ENCODE measurements around the gene FIZ1. TPM values are rescaled to one million over a fixed set of nuclear protein-coding genes. Genes with fewer than 3 reads are reported as not detected.

FIZ1 gene
- total and polyA plus RNA-seq, 4 donors, result 2.8 to 13.2 (median 12.7) TPM

DNA sequence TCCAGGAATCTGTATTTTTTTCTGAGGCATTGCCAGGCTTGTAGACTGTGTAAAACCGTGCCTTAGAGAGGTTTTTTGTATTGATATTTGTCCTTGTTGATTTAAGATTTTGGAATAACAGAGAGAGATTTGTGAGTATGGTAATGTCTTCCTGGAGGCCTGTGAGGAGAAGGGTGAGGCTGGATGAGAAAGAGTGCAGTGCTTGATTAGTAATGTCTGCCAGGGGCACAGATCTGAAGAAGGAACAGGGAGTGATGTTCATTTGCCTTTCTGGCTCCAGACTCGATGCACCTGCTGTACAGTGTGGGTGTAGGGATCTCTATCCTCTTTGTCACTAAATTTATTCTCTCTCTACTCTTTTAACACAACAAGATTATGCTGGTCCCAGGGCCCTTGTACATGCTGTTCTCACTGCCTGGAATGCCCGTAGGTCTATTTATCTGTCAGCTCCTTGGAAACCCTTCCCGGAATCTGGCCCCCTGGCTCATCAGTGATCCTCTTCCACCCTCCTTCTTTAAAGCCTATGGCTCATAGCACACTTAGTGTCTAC is 4.2 kb downstream of the FIZ1 start:
- Histone ChIP-seq H3K36me3 (ENCODE audit: control insufficient read depth in 1 of 2, insufficient read depth in 2 of 2, low read length in 1 of 2) (peaks cover 0 to 3% of the 10 kb centered on the region in 2 donors), H3K4me3 (ENCODE audit: low read length in 2 of 2) (no peak overlapping the region), H3K27me3 (ENCODE audit: control insufficient read depth in 1 of 2, insufficient read depth in 2 of 2, low read length in 1 of 2) (no peaks in the 10 kb centered on the region), H3K27ac (ENCODE audit: low read depth in 1 of 2, low read length in 2 of 2) (no peak overlapping the region), H3K4me1 (ENCODE audit: control insufficient read depth in 1 of 2, insufficient read depth in 2 of 2, low read length in 2 of 2) (no peaks in the 10 kb centered on the region), H3K9me3 (ENCODE audit: control insufficient read depth, low read length) (no peaks in the 10 kb centered on the region)
- ATAC-seq (ENCODE audit: low FRiP score) (no peak), DNase-seq (no peak)
- intact Hi-C loops (cut with DNase I), result no loop called here
- 89% methylated on average over 4 of the region's 4 CpGs for WGBS, 2 donors

DNA sequence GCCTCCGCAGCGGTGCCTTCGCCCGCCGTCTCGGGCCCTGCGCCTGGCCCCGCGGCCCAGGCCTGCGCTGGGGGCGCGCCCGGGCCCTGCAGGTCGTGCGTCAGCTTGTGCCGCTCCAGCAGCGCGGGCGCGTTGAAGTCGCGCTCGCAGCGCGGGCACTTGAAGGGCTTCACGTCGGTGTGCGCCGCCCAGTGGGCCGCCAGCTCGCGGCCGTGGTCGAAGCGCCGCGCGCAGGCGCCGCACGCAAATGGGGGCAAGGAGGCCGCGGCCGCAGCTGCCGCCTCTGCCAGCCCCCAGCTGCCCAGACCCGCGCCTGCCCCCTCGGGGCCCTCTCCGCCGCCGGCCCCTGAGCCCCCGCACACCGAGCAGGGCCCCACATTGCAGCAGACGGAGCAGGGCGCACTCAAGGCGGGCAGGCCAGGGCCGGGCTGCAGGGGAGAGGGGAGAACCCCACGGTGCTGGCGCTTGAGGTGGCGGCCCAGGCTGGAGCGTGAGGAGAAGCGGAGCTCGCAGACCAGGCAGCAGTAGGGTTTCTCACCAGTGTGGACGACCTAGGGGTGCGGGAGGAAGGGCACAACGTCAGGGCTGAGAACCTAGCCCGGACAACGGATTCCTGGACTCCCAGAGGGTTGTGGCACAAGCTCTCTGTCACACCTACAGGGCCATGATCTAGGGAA is 6.1 kb downstream of the FIZ1 start:
- intact Hi-C loops (cut with DNase I), result no loop called here
- 77 to 78% methylated on average over 66 to 68 of the region's 68 CpGs for WGBS, 2 donors
- Histone ChIP-seq H3K4me1 (ENCODE audit: control insufficient read depth in 1 of 2, insufficient read depth in 2 of 2, low read length in 2 of 2) (no peaks in the 10 kb centered on the region), H3K27ac (ENCODE audit: low read depth in 1 of 2, low read length in 2 of 2) (no peak overlapping the region), H3K27me3 (ENCODE audit: control insufficient read depth in 1 of 2, insufficient read depth in 2 of 2, low read length in 1 of 2) (no peaks in the 10 kb centered on the region), H3K9me3 (ENCODE audit: control insufficient read depth, low read length) (no peaks in the 10 kb centered on the region), H3K36me3 (ENCODE audit: control insufficient read depth in 1 of 2, insufficient read depth in 2 of 2, low read length in 1 of 2) (peaks cover 0 to 3% of the 10 kb centered on the region in 2 donors), H3K4me3 (ENCODE audit: low read length in 2 of 2) (no peak overlapping the region)
- DNase-seq (no peak), ATAC-seq (ENCODE audit: low FRiP score) (no peak)

GRCh38 chr19:55592391-55593090 is 6.8 kb downstream of the FIZ1 start:
- intact Hi-C loops (cut with DNase I), result no loop called here
- H3K27ac ChIP-seq (ENCODE audit: low read depth in 1 of 2, low read length in 2 of 2), result no peak overlapping the region
- 83 to 85% methylated on average over 56 to 73 of the region's 73 CpGs for WGBS, 2 donors
- H3K9me3 ChIP-seq (ENCODE audit: control insufficient read depth, low read length), result no peaks in the 10 kb centered on the region
- no peaks in the 10 kb centered on the region for H3K4me1 ChIP-seq (ENCODE audit: control insufficient read depth in 1 of 2, insufficient read depth in 2 of 2, low read length in 2 of 2)
- peaks cover 0 to 3% of the 10 kb centered on the region in 2 donors for H3K36me3 ChIP-seq (ENCODE audit: control insufficient read depth in 1 of 2, insufficient read depth in 2 of 2, low read length in 1 of 2)
- ATAC-seq (ENCODE audit: low FRiP score) (no peak), DNase-seq (no peak)
- H3K27me3 ChIP-seq (ENCODE audit: control insufficient read depth in 1 of 2, insufficient read depth in 2 of 2, low read length in 1 of 2), result no peaks in the 10 kb centered on the region
- no peak overlapping the region for H3K4me3 ChIP-seq (ENCODE audit: low read length in 2 of 2)

DNA sequence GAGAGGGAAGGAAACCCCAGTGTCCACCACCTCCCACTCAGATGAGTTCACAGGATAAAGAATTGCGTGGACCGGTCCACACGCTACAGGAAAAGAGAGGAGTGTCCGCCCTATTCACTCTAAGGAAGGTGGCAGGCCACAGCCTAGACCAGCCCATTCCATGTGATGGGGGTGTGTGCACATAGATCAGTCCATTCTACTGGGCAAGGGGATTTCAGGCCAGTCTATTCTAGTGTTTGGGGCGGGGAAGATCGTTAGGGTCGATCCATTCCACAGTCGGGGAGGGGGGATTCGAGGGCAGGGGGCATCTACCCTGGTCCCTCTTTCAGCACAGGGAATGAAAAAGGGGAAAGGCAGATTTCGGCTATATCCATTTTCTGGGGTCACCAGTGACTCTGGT is 7.8 kb downstream of the FIZ1 start:
- Histone ChIP-seq H3K27ac (ENCODE audit: low read depth in 1 of 2, low read length in 2 of 2) (no peak overlapping the region), H3K9me3 (ENCODE audit: control insufficient read depth, low read length) (no peaks in the 10 kb centered on the region), H3K27me3 (ENCODE audit: control insufficient read depth in 1 of 2, insufficient read depth in 2 of 2, low read length in 1 of 2) (no peaks in the 10 kb centered on the region), H3K4me1 (ENCODE audit: control insufficient read depth in 1 of 2, insufficient read depth in 2 of 2, low read length in 2 of 2) (no peaks in the 10 kb centered on the region), H3K4me3 (ENCODE audit: low read length in 2 of 2) (no peak overlapping the region), H3K36me3 (ENCODE audit: control insufficient read depth in 1 of 2, insufficient read depth in 2 of 2, low read length in 1 of 2) (peaks cover 0 to 3% of the 10 kb centered on the region in 2 donors)
- WGBS, 2 donors, result 82 to 86% methylated on average over 10 of the region's 10 CpGs
- DNase-seq (no peak), ATAC-seq (ENCODE audit: low FRiP score) (no peak)
- intact Hi-C loops (cut with DNase I), result no loop called here

DNA sequence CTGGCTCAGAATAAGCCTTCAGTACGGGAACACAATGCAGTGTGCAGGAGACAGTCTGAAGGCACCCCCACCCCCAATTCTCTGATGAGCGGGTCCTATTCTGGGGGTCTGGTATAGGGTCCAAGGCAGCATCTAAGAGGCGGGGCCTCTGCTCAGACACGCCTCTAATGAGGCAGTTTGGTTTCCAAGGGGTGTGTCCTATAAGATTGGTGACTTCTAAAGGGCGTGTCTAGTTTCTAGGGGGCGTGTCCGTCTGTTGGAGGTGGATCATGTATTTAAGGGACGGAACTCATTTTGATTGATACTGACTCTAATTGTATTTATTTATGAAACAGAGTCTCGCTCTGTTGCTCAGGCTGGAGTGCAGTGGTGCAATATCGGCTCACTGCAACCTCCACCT is 8.7 kb downstream of the FIZ1 start:
- 83 to 88% methylated on average over 10 of the region's 10 CpGs for WGBS, 2 donors
- no peaks in the 10 kb centered on the region for H3K4me1 ChIP-seq (ENCODE audit: control insufficient read depth in 1 of 2, insufficient read depth in 2 of 2, low read length in 2 of 2)
- DNase-seq (no peak), ATAC-seq (ENCODE audit: low FRiP score) (no peak)
- peaks cover 0 to 1% of the 10 kb centered on the region in 2 donors for H3K36me3 ChIP-seq (ENCODE audit: control insufficient read depth in 1 of 2, insufficient read depth in 2 of 2, low read length in 1 of 2)
- H3K27me3 ChIP-seq (ENCODE audit: control insufficient read depth in 1 of 2, insufficient read depth in 2 of 2, low read length in 1 of 2), result no peaks in the 10 kb centered on the region
- no peak overlapping the region for H3K4me3 ChIP-seq (ENCODE audit: low read length in 2 of 2)
- H3K27ac ChIP-seq (ENCODE audit: low read depth in 1 of 2, low read length in 2 of 2), result no peak overlapping the region
- no peaks in the 10 kb centered on the region for H3K9me3 ChIP-seq (ENCODE audit: control insufficient read depth, low read length)
- intact Hi-C loops (cut with DNase I), result no loop called here

DNA sequence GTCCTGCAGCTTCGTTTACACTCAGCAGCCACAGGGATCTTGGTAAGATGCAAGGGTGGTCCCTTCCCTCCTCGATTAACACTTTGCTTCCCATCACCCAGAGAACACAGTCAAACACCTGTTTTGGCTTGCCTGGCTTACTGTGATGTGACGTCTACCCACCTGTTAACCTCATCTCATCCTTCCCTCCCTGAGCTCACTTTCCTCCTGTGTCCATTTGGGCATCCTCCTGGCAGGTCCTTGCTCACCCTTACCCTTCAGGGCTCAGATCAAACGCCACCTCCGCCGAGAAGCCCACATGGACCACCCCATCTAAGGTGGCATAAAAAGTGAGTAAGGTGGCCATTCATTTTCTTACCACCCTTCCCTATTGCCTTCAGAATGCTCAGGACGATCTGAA is 9.2 kb downstream of the FIZ1 start:
- no peaks in the 10 kb centered on the region for H3K36me3 ChIP-seq (ENCODE audit: control insufficient read depth in 1 of 2, insufficient read depth in 2 of 2, low read length in 1 of 2)

DNA sequence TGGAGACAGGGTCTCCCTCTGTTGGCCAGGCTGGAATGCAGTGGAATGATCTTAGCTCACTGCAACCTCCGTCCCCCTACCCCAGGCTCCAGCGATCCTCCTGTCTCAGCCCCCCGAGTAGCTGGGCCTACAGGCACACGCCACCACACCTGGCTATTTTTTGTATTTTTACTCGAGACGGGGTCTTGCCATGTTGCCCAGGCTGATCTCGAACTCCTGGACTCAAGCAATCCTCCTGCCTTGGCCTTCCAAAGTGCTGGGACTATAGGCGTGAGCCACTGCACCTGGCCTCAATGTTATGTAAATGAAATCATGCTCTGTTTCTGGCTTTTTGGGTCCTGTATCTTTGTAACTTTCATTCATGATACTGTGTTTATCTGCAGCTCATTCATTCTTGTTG is 10.6 kb downstream of the FIZ1 start:
- Histone ChIP-seq H3K4me3 (ENCODE audit: low read length in 2 of 2) (no peak overlapping the region), H3K27me3 (ENCODE audit: control insufficient read depth in 1 of 2, insufficient read depth in 2 of 2, low read length in 1 of 2) (no peaks in the 10 kb centered on the region), H3K36me3 (ENCODE audit: control insufficient read depth in 1 of 2, insufficient read depth in 2 of 2, low read length in 1 of 2) (no peaks in the 10 kb centered on the region), H3K27ac (ENCODE audit: low read depth in 1 of 2, low read length in 2 of 2) (no peak overlapping the region), H3K9me3 (ENCODE audit: control insufficient read depth, low read length) (no peaks in the 10 kb centered on the region), H3K4me1 (ENCODE audit: control insufficient read depth in 1 of 2, insufficient read depth in 2 of 2, low read length in 2 of 2) (no peaks in the 10 kb centered on the region)
- 89 to 92% methylated on average over 8 of the region's 8 CpGs for WGBS, 2 donors
- no peak for DNase-seq
- intact Hi-C loops (cut with DNase I), result loop anchor here (5.0 kb wide), 1 partner anchor 71 kb away; no protein-coding TSS in a partner anchor
- ATAC-seq (ENCODE audit: low FRiP score), result no peak

More for the DNA sequence above, 9.2 kb downstream of the FIZ1 start:
- no peaks in the 10 kb centered on the region for H3K9me3 ChIP-seq (ENCODE audit: control insufficient read depth, low read length)
- H3K27me3 ChIP-seq (ENCODE audit: control insufficient read depth in 1 of 2, insufficient read depth in 2 of 2, low read length in 1 of 2), result no peaks in the 10 kb centered on the region
- ATAC-seq (ENCODE audit: low FRiP score) (no peak), DNase-seq (no peak)
- intact Hi-C loops (cut with DNase I), result no loop called here
- H3K27ac ChIP-seq (ENCODE audit: low read depth in 1 of 2, low read length in 2 of 2), result no peak overlapping the region
- H3K4me3 ChIP-seq (ENCODE audit: low read length in 2 of 2), result no peak overlapping the region
- 54 to 55% methylated on average over 7 of the region's 7 CpGs for WGBS, 2 donors
- no peaks in the 10 kb centered on the region for H3K4me1 ChIP-seq (ENCODE audit: control insufficient read depth in 1 of 2, insufficient read depth in 2 of 2, low read length in 2 of 2)

- Histone ChIP-seq H3K27me3 (ENCODE audit: control insufficient read depth in 1 of 2, insufficient read depth in 2 of 2, low read length in 1 of 2) (no peaks in the 10 kb centered on the region), H3K4me1 (ENCODE audit: control insufficient read depth in 1 of 2, insufficient read depth in 2 of 2, low read length in 2 of 2) (no peaks in the 10 kb centered on the region), H3K9me3 (ENCODE audit: control insufficient read depth, low read length) (no peaks in the 10 kb centered on the region), H3K36me3 (ENCODE audit: control insufficient read depth in 1 of 2, insufficient read depth in 2 of 2, low read length in 1 of 2) (no peaks in the 10 kb centered on the region), H3K27ac (ENCODE audit: low read depth in 1 of 2, low read length in 2 of 2) (no peak overlapping the region), H3K4me3 (ENCODE audit: low read length in 2 of 2) (no peak overlapping the region)
- intact Hi-C loops (cut with DNase I), result loop anchor here (1.0 to 5.0 kb wide), 2 partner anchors 12 to 70 kb away; partner anchors contain the start of gene FIZ1 (in 1 of the 2)
- WGBS, 2 donors, result 0 to 1% methylated on average over 40 of the region's 40 CpGs
- peak; percentile 95 to 97 for DNase-seq
- ATAC-seq (ENCODE audit: low FRiP score), result peak; percentile 89
Observed at GRCh38 chr19:55586976-55587668, 12.2 kb downstream of the FIZ1 start.

All from aorta (tissue), 5 donors.